AG08396 (cell line): ENCODE measurements around the gene AFF1.

Source experiments
- DNase-seq: peaks from one replicate; pipeline ENCODE4 v3.0.0; 2012; ENCODE audit warnings: low spot score, mixed read lengths

AFF1 gene

DNA sequence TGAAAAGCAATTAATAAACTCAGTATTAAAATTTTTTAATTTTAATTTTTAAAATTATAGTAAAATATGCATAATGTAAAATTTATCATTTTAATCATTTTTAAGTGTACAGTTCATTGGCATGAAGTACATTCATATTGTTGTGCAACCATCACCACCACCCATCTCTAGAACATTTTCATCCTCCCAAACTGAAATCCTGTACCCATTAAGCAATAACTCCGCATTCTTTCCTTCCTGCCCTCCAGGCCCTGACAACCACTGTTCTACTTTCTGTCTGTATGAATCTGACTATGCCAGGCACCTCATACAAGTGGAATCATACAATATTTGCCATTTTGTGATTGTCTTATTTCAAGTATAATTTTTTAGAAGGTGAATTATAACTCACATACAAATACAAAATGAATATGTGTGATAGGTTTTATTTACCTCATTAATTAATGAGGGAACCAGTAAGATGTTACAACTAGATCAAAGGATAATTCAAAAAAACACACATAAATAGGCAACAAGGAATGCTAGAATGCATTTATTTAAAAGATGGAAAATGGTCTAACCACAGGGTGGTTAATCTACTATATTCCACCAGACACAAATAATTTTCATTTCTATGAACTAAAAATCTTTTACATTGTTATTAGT, 13.1 kb upstream of the AFF1 start:
- no peak for DNase-seq

DNA sequence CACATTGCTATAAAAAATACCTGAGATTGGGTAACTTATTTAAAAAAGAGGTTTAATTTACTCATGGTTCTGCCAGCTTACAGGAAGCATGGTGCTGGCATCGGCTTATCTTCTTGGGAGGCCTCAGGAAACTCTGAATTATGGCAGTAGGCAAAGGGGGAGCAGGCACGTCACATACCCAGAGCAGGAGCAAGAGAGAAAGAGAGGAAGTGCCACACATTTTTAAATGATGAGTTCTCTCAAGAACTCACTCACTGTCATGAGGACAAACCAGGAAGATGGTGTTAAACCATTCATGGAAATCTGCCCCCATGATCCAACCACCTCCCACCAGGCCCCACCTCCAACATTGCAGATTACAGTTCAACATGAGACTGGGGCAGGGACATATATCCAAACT, 10.0 kb upstream of the AFF1 start:
- DNase-seq: no peak

DNA sequence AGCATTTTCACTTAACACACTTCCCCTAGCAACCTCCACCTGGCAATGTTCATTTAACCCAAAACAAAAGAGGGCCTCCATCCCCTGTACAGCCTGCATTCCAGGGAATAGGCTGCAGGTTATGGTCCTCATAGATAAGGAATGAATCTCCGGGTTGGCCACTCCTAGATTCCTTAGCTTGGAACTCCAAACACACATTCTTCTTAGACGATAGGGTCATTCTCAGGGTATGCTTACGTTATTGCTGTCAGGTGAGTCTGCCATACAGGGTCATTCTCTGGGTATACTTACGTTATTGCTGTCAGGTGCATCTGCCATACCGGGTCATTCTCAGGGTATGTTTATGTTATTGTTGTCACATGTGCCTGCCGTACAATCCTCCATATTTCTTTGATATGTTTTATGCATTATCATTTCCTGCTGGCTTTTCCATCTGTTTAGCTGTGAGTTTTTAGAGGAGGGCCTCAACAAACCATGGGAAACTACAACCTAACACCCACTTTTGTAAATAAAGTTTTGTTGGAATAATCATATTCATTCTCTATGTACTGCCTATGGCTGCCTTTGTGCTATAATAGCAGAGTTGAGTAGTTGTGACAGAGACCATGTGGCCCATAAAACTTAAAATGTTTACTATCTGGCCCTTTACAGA, 8.2 kb upstream of the AFF1 start:
- no peak for DNase-seq

DNA sequence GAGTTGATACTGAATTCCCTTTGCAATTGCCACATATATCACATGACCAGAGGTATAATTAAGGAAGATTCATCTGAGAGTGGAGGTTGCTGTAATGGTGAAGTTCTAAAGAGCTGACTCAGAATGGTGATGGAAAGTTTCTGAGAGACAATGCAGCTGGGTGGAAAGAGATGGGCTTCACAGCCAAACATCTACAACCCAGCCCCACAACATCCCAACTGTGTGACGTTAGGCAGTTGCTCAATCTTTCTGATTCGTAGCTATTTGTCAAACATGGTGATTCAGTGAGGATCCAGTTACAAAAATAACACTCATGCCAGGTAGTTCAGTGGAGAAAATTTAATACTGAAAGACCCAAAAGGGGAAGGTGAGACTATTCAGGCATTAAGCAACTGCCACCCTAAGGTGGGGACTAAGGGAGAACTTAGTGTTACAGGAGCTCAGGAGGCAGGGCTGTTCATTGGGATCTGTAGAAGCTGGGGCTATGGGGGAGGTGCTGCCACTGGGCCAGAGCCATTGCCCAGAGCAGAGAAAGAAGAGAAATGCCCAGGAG, 6.9 kb upstream of the AFF1 start:
- peak; percentile 83 for DNase-seq

DNA sequence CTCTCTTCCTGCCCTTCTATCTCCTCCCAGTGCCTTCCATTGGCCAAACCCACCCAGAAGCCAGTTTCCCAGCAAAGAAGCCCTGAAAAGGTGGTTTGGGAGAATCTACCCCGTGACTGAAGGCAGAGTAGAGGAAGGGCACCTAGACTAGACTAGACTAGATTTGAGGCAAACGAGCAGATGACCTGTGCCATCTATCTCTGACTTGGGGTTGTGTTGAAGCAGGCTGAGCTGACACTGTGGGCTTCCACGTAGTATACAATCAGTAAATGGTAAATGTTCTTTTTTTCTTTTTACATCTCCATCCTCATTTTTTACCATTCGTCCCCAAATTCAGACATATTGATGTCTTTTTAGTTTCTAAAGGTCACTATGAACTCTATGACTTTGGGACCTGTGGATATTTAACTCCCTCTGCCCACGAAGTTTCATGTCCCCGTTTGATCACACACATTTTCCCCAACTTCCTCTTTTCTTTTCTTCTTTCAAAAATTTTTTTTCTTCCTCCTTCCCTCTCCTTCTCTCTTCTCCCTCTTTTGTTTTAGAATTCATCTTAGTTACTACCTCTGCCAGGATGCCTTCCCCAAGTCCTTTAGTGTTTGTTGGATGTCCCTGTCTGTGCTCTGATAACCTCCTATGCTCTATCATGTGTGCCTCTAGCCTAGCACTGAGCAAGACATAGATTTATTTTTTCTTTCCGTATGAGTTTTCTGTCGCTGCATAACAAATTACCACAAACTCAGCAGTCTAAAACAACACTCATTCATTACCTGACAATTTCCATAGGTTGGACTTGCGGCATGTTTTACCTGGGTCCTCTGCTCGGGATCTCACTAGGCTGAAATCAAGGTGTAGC, 6.2 kb upstream of the AFF1 start:
- no peak for DNase-seq

DNA sequence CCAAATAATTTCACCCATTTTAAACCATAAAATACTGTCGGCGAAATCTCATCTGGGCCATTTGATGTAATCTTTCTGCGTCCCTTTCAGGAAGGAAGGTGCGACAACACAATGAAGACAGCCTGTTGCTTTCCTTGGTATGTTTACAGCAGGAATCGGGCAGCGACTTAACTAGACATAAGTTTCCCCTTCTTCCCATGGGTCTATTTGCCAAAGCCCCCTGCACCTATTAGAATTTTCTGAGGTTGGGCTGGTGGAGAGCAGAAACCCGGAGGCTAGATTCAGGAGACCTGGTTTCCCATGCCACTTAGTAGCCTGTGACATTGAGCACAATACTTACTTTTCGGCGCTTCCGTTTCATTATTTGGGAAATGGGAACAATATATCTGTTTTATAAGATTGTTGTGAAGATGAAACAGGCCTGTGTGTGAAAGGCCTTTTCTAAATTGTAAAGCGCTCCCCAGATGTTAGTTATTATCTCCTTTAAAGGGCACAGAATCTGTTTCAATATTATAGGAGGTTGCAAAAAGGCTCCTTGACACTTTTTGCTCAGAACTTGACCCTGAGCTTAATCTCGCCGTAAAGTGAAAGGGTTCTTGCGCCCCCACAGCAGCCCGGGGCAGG, 552 bp upstream of the AFF1 start:
- no peak for DNase-seq

DNA sequence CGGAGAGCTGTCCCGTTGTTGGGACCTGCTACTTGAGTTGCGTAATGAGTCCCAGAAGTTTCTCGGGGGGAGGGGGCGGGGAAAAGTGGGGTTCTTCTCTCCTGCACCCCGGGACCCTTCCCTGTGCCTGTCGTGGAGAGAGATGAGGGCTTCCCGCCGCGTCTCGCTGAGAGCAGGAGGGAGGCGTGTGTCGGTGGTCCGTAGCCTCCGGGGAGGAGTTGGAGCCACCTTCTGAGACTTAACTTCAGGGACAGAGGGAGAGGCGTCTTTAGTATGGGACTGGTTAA, 698 bp downstream of the AFF1 start:
- no peak for DNase-seq

DNA sequence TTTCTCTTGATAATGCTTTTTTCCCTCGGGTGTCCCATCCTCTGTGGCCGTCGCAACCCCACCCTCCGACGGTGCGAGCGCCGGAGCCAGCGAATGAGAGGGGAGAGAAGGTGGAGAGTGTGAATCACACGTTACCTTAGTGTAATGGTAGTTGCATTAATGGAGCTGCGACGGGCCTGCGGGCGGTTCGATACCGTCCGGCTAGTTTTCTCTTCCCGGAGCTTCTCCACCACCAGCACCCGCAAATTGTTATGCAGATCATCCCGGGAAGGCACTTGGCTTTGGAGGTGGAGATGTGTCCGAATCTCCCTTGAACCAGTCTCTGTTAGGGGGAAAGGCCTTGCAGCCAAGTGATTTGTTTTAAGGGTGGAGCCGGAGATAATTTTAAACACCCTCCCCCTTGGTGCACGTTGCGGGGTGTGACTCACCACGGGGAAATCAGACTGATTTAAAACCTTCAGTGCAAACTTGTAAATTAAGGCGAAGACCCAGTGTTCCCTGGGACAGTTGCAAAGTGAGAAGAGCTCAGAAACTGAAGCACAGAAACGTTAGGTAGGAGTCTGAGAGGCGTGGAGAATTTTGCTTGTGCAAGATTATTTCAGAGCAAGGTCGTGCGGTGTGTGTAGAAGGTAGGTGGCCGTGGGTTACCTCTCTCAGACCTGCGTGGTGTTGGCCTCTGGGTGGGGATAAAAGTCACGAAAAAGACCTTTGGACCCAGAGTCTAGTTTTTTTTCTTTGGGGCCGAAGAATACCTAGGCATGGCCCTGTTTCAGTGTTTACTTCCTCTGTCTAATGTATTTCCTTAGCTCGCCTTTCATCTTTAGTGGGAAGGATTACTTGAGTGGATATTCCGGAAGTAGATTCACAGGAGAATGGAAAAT, 1.3 kb downstream of the AFF1 start:
- DNase-seq: peak; percentile 64

DNA sequence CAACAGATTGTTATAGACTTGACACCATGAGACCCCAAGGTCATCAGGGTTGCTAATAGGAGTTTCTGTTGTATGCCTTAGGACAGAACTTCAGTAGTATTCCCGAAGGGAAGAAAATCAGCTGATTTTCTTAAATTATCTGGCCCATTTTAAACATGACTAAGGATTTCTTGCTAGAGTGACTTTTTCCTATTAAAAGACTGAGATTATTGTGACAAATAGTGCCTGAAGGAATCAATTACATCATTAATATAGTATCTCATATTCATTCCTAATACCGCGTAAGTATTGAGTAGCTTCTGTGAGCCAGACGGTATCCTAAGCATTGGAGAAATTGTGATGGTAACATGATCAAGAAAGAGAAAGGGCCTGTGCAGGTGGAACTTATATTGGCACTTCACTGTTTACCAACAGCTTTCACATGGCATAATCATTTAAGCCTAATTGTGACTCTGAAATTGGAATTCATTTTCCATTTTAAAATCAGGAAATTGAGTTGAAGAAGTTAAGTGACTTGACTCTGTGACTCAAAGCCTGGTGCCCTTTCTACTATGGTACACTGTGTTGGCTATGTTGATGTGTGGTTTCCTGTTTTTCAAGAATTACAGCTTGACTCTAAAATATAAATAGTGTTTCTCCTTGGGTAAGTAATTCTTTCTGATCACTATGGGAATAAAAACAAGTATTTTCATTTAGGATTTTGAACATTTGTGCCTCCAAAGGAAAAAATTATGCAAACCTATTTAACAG, 4.1 kb downstream of the AFF1 start:
- DNase-seq: no peak

DNA sequence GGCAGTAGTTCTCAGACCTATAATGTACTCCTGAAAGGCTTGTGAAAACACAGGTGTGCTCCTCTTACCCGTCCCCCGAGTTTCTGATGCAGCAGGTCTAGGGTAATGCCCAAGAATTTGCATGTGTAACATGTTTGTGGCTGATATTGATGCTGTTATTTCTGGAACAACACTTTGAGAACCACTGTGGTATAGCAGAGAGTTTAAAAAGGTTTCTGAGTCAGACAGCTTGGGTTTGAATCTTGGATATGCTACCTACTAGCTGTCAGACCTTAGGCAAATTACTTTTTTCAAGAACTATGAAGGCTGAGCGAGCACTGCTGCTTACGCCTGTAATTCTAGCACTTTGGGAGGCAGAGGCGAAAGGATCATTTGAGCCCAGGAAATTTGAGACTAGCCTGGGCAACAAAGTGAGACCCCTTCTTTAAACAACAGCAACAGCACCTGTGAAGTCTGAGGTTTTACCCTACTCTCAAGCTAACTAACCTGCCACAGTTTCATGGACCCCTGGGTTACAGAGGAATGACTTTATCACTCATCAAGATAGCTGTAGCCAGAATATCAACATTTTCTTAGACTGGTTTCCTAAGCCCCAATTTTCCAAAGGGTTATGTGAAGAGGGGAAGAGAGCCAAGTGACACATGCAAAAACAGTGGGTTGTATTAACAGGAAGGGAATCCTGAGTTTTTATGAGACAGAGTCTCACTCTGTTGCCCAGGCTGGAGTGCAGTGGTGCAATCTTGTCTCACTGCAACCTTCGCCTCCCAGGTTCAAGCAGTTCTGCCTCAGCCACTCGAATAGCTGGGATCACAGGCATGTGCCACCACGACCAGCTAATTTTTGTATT, 5.1 kb downstream of the AFF1 start:
- no peak for DNase-seq

DNA sequence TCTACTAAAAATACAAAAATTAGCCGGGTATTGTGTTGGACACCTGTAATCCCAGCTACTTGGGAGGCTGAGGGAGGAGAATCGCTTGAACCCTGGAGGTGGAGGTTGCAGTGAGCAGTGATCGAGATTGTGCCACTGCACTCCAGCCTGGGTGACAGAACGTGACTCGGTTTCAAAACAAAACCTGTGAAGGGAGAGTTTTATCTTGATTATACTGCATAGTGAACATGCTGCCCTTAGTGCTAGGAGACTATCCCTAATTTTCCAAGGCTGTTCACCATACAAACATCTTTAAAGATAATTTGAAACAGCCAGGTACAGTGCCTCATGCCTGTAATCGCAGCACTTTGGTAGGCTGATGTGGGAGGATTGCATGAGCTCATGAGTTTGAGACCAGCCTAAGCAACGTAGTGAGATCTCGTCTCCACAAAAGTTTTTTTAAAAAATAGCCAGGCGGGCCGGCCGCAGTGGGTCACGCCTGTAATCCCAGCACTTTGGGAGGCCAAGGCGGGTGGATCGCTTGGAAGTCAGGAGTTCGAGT, 6.2 kb downstream of the AFF1 start:
- no peak for DNase-seq

DNA sequence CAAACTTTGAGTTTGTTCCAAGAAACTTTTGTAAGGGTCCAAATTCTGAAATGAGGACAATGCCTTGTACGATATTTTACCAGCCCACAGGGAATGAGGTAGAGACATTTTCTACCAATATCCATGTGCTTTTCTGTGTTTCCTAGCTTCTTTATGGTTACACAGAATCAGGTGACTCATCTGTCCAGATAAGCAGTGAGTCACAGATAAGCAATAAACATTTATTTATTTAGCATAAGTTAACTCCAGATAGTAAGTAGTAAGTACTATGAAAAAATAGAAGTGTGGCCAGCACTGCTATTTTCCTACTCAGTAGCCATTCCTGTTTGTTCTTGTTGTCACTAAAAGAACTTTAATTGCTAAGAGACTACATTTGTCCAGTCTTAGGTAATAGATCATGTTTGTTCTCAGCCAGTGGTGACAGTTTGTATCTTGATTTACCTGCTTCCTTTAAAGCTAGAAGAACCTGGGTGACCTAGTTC, 7.4 kb downstream of the AFF1 start:
- DNase-seq: no peak

DNA sequence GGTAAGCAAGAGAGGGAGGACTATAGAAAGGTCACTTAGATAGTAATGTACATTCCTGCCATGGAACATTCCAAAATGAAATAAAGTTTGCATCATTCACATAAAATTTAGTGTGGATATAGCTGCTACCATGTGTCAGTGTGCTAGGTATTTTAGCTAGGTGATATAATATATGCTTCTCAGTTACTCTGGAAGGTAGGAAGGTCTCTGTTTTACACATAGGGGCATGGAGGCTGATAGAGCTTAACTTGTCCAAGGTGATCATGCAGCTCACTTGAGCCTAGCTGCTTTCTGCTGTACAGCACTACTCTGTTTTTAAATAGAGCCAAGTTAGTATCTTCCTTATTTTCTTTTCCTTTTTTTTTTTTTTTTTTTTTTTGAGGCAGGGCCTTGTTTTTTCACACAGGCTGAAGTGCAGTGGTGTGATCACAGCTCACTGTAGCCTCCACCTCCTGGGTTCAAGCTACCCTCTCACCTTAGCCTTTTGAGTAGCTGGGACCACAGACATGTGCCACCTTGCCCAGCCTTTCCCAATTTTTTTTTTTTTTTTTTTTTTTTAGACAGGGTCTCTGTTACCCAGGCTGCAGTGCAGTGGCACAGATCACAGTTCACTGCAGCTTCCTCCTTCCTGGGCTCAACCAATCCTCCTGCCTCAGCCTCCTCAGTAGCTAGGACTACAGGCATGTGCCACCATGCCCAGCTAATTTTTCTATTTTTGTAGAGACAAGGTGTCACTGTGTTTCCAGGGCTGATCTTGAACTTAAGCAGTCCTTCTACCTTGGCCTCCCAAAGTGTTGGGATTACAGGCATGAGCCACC, 10.4 kb downstream of the AFF1 start:
- no peak for DNase-seq

DNA sequence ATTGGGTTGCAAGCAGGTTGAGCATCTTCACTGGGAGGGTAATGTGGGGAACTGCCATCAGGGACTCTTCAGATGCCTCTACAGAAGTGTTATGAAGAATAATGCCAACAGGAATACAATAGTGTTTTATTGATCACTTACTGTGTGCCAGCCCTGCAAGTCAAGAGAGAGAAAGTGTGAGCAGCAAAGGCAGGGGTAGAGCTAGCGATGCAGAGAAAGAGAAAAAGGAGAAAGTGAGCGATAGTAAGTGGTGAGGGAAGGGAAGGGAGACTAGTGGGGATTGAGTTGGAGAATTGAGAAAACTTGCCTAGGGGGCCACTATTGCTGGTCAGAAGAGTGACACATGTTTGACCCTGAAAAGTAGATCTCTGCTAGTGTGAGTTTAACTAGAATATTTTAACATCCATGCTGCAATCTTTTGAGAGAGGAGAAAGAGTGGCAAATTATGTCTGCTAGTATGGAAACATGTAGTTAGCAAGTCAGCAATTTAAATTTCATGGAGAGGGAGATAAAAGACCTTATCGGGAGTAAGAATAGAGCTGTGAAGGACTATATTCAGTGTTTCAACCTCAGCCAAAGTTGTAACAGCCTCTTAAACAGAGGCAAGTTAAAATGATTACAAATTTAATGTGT, 12.2 kb downstream of the AFF1 start:
- no peak for DNase-seq

DNA sequence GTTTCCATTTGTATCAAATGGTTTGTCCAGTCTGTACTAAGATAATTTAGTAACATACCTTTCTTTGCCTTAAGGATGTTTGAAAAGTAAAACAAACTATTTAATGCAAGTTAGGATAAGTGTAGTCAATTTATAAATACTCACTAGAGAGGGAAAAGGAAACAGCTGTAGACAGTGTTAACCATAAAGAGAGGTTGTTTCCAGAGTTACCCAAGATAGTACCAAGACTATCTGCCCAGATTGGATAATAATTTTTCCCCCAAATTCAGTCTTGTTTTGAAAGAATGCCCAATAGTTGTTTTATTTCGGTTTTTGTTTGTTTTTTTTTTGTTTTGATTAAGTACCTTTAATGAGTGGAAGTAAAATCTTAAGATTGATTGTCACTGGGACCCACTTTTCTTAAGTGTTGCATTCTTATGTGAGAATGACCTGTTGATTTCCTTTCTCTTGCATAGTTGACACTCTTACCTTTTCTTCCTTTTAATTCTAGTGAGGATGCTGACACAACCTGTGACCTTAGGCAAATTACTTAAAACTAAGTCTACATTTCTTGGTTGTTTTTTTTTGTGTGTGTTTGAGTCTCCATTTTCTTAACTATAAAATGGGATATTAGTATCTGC, 12.8 kb downstream of the AFF1 start:
- DNase-seq: no peak

DNA sequence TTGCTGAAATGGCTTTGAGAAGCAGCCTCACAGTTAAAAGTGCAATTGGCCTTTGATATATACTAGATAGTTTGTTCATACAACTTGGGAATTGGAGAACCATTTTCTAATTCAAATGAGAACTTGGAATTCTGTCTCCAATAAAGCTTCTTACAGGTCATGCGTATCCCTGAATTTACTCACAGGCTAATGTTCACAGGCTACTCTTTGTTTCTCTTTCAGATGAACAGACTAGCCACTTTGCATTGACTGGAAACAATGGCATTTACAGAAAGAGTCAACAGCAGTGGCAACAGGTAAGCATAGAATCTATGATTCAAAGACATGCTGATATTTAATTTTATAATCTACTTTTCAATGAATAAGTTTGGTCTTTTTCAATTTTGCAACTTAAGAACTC, 13.5 kb downstream of the AFF1 start:
- DNase-seq: no peak

DNA sequence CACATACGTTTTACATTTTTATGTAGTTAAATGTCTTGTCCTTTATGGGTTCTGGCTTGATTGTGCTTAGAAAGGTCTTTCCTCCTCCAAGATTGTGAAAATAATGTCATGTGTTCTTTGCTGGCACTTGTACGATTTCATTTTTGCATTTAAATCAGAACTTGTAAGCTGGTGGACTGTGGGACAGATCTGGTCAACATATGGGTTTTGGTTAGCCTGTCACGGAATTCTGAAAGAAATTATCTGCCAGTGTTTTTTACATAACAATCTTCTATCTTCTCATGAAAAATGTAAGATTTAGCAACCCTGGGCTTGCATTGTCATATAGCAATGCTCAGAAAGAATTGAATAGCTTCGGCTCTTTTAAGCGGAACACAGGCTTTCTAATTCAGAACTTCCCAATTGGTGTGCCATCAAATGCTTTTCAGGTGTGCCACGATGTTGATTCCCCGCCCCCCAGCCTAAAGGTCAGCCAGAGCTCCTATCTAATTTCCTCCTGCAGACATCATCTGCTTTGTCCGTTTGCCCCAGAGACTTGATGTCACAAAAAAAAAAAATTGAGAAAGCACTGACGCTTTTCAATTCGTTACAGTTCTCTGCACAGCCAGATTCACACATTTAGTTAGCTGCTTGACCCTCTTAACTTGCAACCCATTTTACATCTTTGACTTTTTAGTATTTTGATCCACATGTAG, 16.2 kb downstream of the AFF1 start:
- DNase-seq: no peak
